Putamen (tissue), 1 donor: Measurements from ENCODE around the gene TNF.
"Not testable (repeated sequence)": the region's sequence is repeated elsewhere in the genome, so short reads cannot be mapped to it uniquely, and the experiment has no call there.

Source experiments
- DNase-seq: peaks from one replicate; pipeline ENCODE4 v3.0.0-alpha.2; 2016; ENCODE audit warnings: low spot score

TNF gene

DNA sequence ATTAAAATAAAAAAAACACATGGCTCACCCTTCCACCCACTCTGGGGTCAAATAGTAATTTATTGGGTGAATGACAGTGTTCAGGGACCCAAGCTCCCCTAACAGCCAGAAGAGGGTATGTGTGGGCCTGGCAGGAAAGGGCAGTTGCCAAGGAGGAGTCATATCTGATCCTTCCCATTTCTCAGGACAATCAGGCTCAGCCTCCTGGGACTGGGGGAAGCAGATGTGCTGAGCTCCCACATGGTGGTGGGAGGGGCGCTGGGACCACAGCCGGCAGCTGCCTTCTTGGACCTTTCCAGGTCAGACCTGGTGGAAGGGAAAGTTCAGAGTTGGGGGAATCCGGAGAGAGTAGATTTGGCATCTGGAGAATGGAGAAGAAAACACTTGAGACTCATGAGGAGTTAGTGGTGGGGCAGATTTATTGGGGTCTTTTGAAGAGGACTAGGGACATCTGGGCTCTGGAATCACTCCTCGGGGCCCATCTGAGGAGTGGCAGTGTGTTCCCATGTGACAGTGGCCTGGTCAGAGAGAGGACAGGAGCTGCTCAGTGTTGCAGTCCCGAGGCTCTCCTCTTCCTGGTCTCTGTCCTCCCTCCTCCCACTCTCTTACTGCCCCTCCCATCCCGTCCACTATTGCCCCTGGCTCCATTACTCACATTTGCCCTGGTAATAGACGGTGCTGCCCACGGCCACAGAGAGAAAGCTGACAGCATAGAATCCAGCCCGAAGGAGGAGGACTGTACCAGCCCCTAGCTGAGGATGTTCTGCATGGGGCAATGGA lies 13.7 kb downstream of the TNF start:
- DNase-seq = no peak

DNA sequence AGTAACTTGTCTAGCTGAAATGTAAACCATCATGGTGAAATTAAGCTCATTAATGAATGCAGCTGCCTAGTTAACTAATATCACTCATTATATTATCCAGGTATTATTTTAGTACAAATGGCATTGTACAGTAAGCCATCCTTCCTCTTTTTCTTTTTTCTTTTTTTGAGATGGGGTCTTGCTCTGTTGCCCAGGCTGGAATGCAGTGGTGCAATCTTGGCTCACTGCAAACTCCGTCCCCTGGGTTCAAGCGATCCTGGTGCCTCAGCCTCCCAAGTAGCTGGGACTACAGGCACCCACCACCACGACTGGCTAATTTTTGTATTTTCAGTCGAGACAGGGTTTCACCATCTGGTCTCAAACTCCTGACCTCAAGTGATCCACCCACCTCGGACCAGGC lies 15.3 kb downstream of the TNF start:
- not testable (repeated sequence) for DNase-seq

DNA sequence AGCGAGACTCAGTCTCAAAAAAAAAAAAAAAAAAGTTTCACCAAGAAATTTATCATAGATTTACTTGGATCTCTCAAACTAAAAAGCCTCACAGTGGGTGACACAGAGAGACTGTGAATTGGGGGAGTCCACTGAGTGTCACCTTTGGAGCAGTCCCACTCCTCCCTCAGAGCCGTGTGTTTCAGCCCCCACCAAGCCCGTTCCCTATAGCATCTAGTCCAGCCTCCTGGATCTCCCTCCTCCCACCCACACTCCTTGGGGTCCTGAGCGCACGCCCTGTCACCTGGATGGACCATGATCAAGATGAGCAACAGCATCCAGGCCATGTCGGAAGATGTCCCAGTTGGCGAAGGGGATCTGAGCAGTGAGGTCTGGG lies 17.0 kb downstream of the TNF start:
- no peak for DNase-seq

DNA sequence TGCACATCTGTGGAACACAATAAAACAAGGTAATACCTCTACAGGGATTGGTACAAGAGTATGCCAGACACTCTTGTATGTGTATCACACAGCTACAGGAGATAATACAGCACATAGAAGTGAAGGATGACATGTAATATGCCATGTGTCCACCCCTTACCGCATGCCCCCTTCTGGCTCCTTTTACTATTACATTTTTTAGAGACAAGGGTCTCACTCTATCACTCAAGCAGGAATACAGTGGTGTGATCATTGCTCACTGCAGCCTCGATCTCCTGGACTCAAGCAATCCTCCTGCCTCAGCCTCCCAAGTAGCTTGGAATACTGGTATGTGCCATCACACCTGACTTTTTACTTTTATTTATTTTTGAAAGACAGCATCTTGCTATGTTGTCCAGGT lies 21.6 kb downstream of the TNF start:
- DNase-seq = no peak

- DNase-seq = no peak
Measured at GRCh38 chr6:31607317-31607716, 32.0 kb downstream of the TNF start.

DNA sequence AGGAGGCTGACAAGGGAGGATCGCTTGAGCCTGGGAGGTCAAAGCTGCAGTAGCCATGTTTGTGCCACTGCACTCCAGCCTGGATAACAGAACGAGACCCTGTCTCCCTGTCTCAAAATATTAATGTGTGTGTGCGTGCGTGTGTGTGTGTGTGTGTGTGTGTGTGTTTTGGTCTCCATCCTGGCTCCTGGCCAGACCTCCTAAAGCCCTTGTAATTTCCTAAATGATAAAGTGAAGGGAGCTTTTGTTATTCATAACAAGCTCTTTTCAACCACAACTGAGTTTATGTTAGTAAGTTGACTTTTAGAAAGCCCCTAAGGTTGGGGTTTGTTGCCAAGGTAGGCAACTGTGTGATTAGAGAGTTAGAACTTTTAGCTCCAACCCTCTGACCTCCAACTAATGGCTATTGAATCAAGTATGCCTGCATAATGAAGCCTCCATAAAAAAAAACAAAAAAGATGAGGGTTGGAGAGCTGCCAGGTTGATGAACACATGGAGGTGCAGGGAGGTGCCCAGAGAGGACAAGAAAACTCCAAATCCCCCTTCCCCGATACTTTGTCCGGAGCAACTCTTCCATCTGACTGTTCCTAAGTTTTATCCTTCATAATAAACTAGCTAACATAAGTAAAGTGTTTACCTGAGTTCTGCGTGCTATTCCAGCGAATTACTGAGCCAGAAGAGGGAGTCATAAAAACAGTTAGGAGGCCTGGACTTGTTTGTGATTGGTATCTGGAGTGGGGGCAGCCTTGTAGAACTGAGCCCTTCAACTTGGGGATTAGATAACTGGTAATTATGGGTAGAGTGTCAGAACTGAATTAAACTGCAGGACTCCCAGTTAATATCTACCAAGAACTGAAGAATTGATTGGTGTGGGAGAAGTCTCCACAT lies 34.4 kb downstream of the TNF start:
- DNase-seq = no peak

GRCh38 chr6:31610968-31611367 lies 35.6 kb downstream of the TNF start:
- DNase-seq = no peak

DNA sequence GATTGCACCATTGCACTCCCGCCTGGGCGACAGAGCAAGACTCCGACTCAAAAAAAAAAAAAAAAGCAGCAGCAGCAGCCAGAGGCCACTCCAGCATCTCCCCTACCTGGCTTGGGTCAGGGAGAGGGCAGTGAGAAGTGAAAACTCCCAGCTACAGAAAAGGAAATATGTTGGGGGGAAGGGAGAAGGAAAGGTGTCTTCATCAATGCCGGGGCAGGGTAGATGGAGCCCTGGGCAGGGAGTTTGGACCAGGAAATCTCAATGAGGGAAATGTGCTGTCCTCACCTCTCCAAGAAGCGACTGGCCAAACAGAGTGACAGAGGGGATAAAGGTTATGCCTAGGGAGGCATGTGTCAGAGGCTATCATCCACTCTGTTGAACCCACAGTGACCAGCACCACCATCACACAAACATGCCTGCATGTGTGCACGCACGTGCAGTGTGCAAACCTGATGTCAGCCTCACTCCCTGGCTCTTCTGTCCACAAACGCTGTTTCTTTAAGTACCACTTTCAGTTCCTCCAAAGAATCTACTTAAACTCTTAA lies 38.8 kb downstream of the TNF start:
- no peak for DNase-seq

- peak; percentile 40 for DNase-seq
Measured at GRCh38 chr6:31614684-31615578, 39.6 kb downstream of the TNF start, which contains the start of gene AIF1. AIF1 (plus strand) TSS chr6:31615234; CDS start chr6:31615330, 96 bp downstream.

DNA sequence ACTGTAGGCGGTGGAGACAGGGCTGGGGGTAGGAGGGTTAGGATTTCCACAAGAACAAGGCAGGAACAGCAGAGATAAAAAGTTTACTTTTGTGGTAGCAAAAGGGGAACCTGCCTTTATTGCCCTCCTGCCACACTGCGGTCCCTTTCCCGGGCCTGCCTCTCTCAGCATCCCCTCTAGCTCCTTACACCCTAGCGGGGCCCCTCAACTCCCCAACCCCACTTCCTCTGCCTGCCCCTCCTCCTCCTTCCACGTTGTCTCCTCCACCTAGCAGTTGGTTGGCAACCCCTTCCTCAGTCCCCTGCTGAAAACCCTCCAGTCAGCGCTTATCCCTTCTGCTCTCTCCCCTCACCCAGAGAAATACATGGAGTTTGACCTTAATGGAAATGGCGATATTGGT lies 40.4 kb downstream of the TNF start:
- DNase-seq = no peak

DNA sequence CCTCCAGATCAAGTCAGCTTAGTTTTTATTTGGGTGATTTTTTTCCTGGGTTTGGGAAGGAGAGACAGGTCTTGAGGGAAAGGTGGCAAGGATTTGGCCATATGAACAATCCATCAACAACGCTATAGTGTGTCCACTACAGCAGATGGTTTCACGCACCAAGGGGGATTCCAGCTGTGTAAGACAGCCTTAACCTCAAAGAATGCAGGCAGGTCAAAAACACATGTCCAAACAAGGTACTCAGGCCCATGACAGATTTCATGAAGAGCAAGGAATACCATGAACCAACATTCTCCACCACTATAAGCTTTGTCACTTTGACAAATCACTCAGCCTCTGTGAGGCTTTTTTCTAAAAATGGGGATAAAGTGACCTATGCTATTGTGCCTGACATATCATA lies 41.6 kb downstream of the TNF start:
- no peak for DNase-seq

GRCh38 chr6:31619805-31620585 lies 44.6 kb downstream of the TNF start:
- DNase-seq = peak; percentile 99

- DNase-seq = no peak
Measured at GRCh38 chr6:31620586-31621319, 45.4 kb downstream of the TNF start, which contains the start of gene PRRC2A. PRRC2A (plus strand) TSS chr6:31620715; CDS start chr6:31622790, 2,075 bp downstream.

DNA sequence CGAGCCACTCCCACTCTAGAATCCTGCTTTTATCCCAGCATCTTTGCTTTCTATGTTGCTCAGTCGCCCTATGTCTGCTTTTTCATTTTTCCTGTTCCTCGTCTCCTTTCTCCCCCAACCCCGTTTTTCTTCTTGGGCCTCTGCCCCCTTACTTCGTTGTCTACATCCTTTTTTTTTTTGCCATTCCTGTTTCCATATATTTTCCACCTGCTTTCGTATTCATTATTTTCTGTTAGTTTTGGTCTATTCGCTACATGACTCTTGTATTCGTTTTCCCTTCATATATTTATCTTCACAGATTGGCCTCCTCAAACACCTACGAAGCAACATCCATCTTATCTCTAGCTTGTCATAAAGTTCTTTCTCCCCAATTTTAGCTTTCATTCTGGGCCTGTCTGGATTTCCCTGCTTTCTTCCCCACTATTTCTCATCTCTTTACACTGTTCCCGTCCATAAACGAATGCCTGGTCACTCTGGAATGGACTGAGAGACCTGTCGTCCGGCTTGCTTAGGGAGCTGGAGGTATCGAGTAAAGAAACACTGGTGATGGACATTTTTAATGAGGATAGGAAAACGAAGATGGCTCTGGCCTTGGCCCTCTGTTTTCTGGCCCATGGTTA lies 46.1 kb downstream of the TNF start:
- DNase-seq = no peak

DNA sequence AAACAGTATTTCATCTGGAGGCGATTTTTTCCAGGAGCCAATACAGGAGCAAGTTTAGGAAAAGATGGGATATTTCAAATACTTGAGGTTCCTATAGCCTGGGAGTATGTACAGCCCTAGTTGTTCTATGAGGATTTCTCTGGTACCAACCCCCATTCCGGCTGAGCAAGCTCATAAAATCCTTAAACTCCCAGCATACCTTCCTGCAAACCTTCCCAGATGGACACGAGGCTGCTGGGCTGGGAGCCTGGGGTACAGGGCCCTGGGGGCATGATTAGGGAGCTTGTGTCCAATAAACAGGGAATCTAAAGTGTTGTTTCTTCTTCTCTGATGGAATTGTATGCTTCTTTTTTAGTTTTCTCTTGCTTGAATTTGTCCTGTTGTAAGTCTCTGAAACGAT lies 46.6 kb downstream of the TNF start:
- no peak for DNase-seq

DNA sequence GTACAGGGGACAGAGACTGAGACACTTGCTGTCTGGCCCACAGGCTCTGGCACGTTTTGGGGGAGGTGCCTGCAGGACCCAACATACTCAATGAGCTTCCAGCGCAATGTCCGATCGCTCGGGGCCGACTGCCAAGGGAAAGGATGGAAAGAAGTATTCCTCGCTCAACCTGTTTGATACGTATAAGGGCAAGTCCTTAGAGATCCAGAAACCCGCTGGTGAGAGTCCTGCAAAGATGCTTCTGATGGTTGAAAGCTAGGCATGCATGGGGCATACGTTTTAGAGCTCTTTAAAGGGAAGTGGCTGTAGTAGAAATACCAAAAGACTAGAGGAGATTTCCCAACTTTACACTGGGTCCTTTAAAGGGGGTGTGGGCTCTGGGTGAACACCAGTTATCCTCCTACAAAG lies 47.3 kb downstream of the TNF start:
- DNase-seq = no peak

DNA sequence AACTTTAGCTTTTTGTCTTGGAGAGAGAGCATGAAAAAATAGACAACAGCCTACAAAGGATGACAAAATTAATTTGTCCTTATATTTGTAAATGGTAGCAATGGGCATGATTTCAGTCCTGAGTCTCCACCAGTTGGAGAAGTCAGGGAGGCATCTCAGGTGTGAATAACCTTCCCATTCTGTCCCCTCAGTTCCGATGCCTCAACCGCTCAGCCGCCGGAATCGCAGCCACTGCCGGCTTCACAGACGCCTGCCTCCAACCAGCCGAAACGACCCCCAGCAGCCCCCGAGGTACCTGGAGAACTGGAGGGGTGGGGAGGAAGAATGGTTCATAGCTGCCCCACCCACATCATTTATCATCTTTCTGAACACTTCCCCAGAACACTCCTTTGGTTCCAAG lies 48.7 kb downstream of the TNF start:
- no peak for DNase-seq

DNA sequence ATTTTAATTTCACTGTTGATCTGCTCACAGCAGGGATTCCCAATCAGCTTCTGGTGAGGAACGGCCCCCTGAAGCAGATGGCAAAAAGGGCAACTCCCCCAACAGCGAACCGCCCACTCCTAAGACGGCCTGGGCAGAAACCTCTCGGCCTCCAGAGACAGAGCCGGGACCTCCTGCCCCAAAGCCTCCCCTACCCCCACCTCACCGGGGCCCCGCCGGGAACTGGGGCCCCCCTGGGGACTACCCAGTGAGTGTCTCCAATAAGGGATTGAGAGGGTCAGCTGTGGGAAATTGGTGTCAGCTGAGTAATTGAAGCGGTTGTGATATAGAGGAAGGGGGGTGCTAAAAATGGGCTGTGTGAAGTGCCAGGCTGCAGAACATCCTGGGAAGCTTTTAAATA lies 51.6 kb downstream of the TNF start:
- DNase-seq = no peak

GRCh38 chr6:31627690-31628287 lies 52.4 kb downstream of the TNF start:
- no peak for DNase-seq
